ENCODE measurements around the gene EFCAB6.

EFCAB6 gene

GRCh38 chr22:43544289-43544673 is 267.8 kb downstream of the EFCAB6 start:
- TF ChIP-seq CTCF (IDR thresholded peaks at IDR 0.05; ENCODE audit: control insufficient read depth, insufficient read depth, low read depth, low read length, missing control alignments), result no peak
- no peak for DNase-seq (ENCODE audit: low read depth)
- no peak overlapping the region for H3K4me3 ChIP-seq (ENCODE audit: control insufficient read depth, low read depth, low read length)

- DNase-seq (ENCODE audit: low read depth), result no peak
- no peak overlapping the region for H3K4me3 ChIP-seq (ENCODE audit: control insufficient read depth, low read depth, low read length)
- no peak for TF ChIP-seq CTCF (IDR thresholded peaks at IDR 0.05; ENCODE audit: control insufficient read depth, insufficient read depth, low read depth, low read length, missing control alignments)
Observed at GRCh38 chr22:43543522-43544288, 268.4 kb downstream of the EFCAB6 start.

GRCh38 chr22:43542681-43543521 is 269.2 kb downstream of the EFCAB6 start:
- DNase-seq (ENCODE audit: low read depth), result no peak
- no peak for TF ChIP-seq CTCF (IDR thresholded peaks at IDR 0.05; ENCODE audit: control insufficient read depth, insufficient read depth, low read depth, low read length, missing control alignments)
- no peak overlapping the region for H3K4me3 ChIP-seq (ENCODE audit: control insufficient read depth, low read depth, low read length)

GRCh38 chr22:43541462-43542407 is 270.4 kb downstream of the EFCAB6 start:
- TF ChIP-seq CTCF (IDR thresholded peaks at IDR 0.05; ENCODE audit: control insufficient read depth, insufficient read depth, low read depth, low read length, missing control alignments), result no peak
- no peak overlapping the region for H3K4me3 ChIP-seq (ENCODE audit: control insufficient read depth, low read depth, low read length)
- DNase-seq (ENCODE audit: low read depth), result no peak

GRCh38 chr22:43541022-43541421 is 271.1 kb downstream of the EFCAB6 start:
- H3K4me3 ChIP-seq (ENCODE audit: control insufficient read depth, low read depth, low read length), result no peak overlapping the region

More at GRCh38 chr22:43541022-43541421, 271.1 kb downstream of the EFCAB6 start:
- TF ChIP-seq CTCF (IDR thresholded peaks at IDR 0.05; ENCODE audit: control insufficient read depth, insufficient read depth, low read depth, low read length, missing control alignments), result no peak
- DNase-seq (ENCODE audit: low read depth), result no peak
